SW480 (cell line): ENCODE data around the gene CD55.

ENCODE experiments used
- DNase-seq: peaks from one replicate; pipeline ENCODE4 v3.0.0-alpha.2; 2016; ENCODE audit warnings: low spot score

Gene CD55

GRCh38 chr1:207362962-207363860 is 41.7 kb downstream of the CD55 start:
- DNase-seq: no peak

DNA sequence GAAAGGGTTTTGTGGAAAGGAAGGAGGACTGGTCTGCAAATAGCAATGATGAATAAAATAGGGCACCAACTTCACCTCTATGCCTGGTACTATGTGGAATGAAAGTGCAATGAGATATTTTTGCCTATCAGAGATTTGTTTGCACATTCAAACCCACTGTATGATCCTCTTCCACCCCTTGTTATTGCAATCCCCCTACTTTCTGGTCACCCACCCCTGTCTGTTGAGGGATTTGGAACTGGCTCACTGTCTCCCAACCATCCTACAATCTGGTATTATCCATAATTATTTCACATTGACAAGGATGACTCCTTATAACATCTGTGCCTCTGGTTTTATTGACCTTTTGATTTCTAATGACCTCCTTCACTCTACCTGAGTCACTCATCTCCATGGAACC is 42.4 kb downstream of the CD55 start:
- DNase-seq: no peak

DNA sequence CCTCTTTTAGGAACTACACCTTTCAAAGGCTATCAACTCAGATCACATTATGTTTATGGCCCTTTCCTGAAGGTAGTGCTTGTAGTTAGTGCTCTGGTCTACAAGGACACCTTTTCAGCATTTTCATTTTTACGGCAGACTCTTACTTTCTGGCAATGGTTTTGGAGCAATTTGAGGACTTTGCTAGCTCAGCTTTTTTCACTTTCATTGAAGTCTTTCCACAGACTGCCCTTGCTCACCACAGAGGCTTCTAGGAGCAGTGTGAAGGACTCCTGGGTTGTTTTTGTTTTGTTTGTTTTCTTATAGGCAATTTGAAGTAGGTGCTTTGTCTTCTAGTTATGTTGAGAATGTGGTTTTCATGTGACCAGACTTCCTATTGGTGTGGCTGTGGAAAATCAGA is 43.1 kb downstream of the CD55 start:
- no peak for DNase-seq

DNA sequence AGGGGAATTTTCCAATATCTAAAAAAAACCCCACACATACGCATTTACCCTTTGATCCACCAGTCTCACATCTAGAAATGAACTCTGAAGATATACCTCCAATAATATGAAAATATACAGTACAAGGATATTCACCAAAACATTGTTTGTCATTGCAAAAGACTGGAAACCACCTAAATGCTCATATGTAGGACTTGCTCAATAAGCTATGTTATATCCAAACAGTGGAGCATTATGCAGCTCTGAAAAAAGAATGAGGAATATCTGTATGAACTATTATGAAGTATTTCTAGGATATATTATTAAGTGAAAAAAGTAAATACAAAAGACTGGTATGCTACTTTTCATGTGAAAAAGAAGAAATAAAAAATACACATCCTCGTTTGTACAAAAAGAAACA is 43.6 kb downstream of the CD55 start:
- DNase-seq: no peak

- DNase-seq: no peak
Observed at GRCh38 chr1:207366022-207366421, 44.5 kb downstream of the CD55 start.

- DNase-seq: no peak
Observed at GRCh38 chr1:207388721-207389120, 67.2 kb downstream of the CD55 start.

GRCh38 chr1:207389728-207390464 is 68.4 kb downstream of the CD55 start:
- peak; percentile 11 for DNase-seq

GRCh38 chr1:207393610-207394009 is 72.1 kb downstream of the CD55 start:
- peak; percentile 3 for DNase-seq

DNA sequence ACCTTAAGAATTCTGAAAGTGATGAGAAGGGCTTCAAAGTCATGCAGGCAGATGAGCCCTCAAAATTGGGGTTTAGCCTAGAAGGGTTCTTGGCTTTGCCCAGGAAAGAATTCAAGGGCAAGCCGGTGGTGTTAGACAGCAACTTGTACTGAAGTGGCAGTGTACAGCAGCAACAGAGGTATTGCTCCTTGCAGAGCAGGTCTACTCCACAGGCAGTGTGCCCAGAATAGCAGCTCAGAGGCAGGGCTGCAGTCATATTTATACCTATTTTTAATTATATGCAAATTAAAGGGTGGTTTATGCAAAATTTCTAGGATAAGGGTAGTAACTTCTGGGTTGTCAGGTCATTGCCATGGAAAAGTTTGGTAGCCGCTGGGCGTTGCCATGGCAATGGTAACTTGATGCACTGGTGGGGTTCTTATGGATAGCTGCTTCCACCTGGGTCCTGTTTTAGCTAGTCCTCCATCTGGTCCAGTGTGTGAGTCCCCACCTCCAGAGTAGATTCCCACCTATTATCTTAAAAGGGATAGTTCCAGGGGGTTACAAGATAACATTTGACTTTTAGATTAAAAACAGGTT is 74.8 kb downstream of the CD55 start:
- DNase-seq: no peak

DNA sequence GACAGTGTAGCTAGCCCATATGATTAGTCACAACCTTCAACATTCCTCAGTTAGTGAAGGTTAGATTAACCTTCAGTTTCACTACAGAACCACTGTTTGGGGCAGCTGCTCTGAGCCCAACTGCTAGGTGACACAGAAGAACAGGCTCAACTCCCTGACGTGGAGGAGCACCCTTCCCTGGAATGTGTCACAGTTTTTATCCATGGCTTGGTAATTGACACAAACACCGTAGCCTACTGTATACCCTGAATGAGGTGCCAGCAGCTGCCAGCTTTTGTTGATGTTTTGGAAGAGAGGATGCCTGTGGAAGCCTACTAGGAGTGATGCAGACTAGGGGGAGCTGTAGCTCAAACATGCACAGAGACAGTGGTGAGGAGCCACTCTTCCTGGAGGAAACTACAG is 76.0 kb downstream of the CD55 start:
- DNase-seq: no peak

DNA sequence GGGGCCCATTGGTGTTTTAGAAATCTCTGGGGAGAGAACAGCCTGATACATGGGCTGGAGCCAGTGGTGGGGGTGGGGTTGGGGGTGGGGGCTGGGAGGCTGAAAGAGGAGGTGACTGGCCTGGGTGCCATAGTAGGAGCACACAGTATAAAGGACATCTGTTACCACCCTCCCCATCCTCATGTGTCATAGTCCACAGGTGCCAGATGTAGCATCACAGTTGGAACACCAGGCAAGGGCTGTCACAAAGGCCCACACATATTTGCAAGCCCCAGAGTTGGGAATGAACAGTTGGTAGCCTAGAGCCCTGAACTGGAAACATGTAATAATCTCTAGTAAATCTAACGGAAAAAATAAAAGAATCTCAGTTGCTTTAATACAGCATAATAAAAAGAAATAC is 77.5 kb downstream of the CD55 start:
- DNase-seq: no peak

- no peak for DNase-seq
Observed at GRCh38 chr1:207401578-207401977, 80.1 kb downstream of the CD55 start.

GRCh38 chr1:207402744-207403143 is 81.3 kb downstream of the CD55 start:
- DNase-seq: no peak

- peak; percentile 86 for DNase-seq
Observed at GRCh38 chr1:207404849-207405525, 83.5 kb downstream of the CD55 start.

GRCh38 chr1:207405814-207406213 is 84.3 kb downstream of the CD55 start:
- no peak for DNase-seq

DNA sequence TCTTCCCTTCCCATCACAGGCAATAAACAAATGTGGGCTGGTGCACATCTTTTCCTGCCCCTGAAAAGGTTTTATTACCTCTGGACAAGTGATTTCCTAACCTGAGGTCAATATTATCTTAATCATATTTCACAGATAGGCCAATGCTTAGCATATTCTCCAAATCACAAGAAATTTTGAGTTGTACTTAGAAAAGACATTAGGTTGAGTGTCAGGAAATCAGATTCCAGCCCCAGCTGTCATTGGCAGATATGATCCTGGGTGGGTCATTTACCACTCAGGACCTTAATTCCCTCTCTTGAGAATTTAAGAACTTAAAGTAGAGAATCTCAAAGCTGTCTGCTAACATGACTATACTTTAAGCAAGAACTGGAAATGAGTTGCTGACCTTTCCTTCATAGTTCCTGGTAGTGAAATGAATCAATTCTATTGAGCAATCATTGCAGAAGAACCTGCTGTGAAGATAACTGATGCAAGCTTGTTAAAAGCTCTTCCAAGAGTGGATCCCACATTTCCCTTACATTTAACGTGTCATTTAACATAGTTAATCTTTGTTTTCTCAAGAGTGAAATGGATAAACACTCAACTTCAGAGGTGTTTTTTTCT is 86.3 kb downstream of the CD55 start:
- DNase-seq: no peak
